ENCODE measurements around the gene SLC28A1.

DNA sequence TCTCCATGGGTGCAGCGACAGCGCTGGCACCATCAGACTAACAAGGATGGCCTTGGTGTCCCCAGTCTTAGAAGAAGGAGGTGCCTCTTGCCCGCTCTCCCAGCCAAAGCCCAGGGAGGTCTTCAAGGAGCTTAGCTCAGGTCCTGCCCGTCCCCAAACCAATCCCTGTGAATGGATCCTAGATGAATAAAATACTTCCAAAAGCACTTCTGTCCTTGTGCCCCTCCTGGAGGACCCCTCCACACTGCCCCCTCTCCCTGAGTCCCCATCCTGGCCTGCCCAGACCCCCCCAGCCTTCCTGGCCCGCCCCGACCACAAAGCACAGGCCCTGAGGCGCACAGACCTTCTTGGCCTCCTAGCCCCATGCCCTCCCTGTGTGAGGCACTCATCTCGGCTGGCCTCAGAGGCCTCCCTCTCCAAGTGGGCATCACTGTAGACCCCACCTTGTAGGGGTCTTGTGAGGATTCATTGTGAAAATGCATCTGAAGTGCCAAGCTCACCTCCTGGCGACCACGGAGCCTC lies 8.4 kb downstream of the SLC28A1 start:
- TF ChIP-seq, protein P1, sequence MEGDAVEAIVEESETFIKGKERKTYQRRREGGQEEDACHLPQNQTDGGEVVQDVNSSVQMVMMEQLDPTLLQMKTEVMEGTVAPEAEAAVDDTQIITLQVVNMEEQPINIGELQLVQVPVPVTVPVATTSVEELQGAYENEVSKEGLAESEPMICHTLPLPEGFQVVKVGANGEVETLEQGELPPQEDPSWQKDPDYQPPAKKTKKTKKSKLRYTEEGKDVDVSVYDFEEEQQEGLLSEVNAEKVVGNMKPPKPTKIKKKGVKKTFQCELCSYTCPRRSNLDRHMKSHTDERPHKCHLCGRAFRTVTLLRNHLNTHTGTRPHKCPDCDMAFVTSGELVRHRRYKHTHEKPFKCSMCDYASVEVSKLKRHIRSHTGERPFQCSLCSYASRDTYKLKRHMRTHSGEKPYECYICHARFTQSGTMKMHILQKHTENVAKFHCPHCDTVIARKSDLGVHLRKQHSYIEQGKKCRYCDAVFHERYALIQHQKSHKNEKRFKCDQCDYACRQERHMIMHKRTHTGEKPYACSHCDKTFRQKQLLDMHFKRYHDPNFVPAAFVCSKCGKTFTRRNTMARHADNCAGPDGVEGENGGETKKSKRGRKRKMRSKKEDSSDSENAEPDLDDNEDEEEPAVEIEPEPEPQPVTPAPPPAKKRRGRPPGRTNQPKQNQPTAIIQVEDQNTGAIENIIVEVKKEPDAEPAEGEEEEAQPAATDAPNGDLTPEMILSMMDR (IDR thresholded peaks at IDR 0.05), result no peak
- TF ChIP-seq POLR2A (IDR thresholded peaks at IDR 0.05), result no peak
- TF ChIP-seq EP300 (IDR thresholded peaks at IDR 0.05), result no peak

All from ovary (tissue), 3 donors.